KMS-11 (cell line): Measurements from ENCODE around the gene XCL2.

Experiments
- H2AFZ ChIP-seq: fragments of 200-600 bp; sonication (generic); 2 replicates; pipeline ENCODE4 v1.6.1; 2016; ENCODE audit warnings: antibody characterized with exemption, mixed run types, low read depth
- H3K27ac ChIP-seq: fragments of 200-600 bp; sonication (generic); 2 replicates; pipeline ENCODE4 v1.6.1; 2016; ENCODE audit warnings: mild to moderate bottlenecking, mixed run types
- H3K27me3 ChIP-seq: fragments of 200-600 bp; sonication (generic); 2 replicates; pipeline ENCODE4 v1.6.1; 2017; ENCODE audit warnings: mild to moderate bottlenecking, low read depth, mixed run types, moderate library complexity; ENCODE audit not compliant: insufficient read depth
- H3K36me3 ChIP-seq: fragments of 200-600 bp; sonication (generic); 2 replicates; pipeline ENCODE4 v1.6.1; 2017; ENCODE audit warnings: mild to moderate bottlenecking, mixed run types; ENCODE audit not compliant: insufficient read depth
- H3K4me1 ChIP-seq: fragments of 200-600 bp; sonication (generic); 2 replicates; pipeline ENCODE4 v1.6.1; 2016; ENCODE audit warnings: mild to moderate bottlenecking, low read depth, mixed run types; ENCODE audit not compliant: poor library complexity, severe bottlenecking
- H3K4me2 ChIP-seq: fragments of 200-600 bp; sonication (generic); 2 replicates; pipeline ENCODE4 v1.7.0; 2016; ENCODE audit warnings: mild to moderate bottlenecking, mixed run types
- H3K4me3 ChIP-seq: fragments of 200-600 bp; sonication (generic); IDR thresholded peaks from 2 replicates; pipeline ENCODE4 v1.6.1; 2017; ENCODE audit warnings: low read depth, low read length, mixed read lengths; ENCODE audit not compliant: insufficient read depth
- H3K79me2 ChIP-seq: fragments of 200-600 bp; sonication (generic); 2 replicates; pipeline ENCODE4 v1.6.1; 2016; ENCODE audit warnings: low read depth, mixed run types; ENCODE audit not compliant: insufficient read depth
- H3K9ac ChIP-seq: fragments of 200-600 bp; sonication (generic); 2 replicates; pipeline ENCODE4 v1.6.1; 2016; ENCODE audit warnings: mild to moderate bottlenecking, mixed run types
- H4K20me1 ChIP-seq: fragments of 200-600 bp; sonication (generic); 2 replicates; pipeline ENCODE4 v1.6.1; 2016; ENCODE audit warnings: mild to moderate bottlenecking, mixed run types; ENCODE audit not compliant: insufficient read depth
- TF ChIP-seq, protein P1 (sequence below): fragments of 200-600 bp; sonication (generic); conservative IDR thresholded peaks from 2 replicates; pipeline ENCODE4 v1.6.1; 2017; ENCODE audit warnings: low read depth, mild to moderate bottlenecking, antibody characterized with exemption, low read length, moderate library complexity, mixed read lengths

The XCL2 gene

DNA sequence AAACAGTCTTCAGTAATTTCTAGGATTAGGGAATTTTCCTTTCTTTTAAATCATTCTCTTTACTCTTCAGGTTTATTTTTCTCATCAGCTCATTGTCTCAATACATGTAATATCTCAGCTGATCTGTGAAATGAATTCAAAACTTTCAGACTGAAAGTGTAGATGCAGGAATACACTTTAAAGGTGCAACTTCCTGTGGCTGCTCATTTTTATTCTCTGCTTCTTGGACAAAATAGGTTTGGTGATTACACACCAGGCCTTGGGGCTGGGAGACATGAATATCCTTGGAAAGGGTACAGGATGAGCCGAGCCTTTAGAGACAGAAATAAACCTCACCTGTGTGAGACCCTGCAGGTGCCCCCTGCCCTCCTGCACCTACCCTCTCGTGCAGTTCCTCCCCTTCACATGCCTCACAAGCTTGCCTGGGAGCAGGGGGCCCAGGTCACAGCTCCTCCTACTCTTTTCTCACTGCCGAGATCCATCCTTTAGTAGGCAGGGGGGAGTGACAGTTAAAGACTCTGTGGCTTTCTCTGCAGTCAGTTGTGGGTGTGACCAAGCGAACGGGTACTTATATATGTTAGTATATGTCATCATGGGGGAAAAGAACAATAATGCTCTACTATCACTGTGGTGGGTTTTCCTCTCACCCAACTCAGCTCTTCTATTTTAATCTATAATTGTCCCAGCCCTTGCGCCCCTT, 23.6 kb downstream of the XCL2 start:
- Histone ChIP-seq H3K4me2 (no peak overlapping the region), H3K4me3 (no peak overlapping the region), H3K4me1 (no peaks in the 10 kb centered on the region), H2AFZ (no peak overlapping the region), H4K20me1 (no peaks in the 10 kb centered on the region), H3K79me2 (no peaks in the 10 kb centered on the region), H3K9ac (no peak overlapping the region), H3K27ac (no peak overlapping the region), H3K27me3 (no peaks in the 10 kb centered on the region), H3K36me3 (no peaks in the 10 kb centered on the region)
- TF ChIP-seq, protein P1, sequence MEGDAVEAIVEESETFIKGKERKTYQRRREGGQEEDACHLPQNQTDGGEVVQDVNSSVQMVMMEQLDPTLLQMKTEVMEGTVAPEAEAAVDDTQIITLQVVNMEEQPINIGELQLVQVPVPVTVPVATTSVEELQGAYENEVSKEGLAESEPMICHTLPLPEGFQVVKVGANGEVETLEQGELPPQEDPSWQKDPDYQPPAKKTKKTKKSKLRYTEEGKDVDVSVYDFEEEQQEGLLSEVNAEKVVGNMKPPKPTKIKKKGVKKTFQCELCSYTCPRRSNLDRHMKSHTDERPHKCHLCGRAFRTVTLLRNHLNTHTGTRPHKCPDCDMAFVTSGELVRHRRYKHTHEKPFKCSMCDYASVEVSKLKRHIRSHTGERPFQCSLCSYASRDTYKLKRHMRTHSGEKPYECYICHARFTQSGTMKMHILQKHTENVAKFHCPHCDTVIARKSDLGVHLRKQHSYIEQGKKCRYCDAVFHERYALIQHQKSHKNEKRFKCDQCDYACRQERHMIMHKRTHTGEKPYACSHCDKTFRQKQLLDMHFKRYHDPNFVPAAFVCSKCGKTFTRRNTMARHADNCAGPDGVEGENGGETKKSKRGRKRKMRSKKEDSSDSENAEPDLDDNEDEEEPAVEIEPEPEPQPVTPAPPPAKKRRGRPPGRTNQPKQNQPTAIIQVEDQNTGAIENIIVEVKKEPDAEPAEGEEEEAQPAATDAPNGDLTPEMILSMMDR: no peak

DNA sequence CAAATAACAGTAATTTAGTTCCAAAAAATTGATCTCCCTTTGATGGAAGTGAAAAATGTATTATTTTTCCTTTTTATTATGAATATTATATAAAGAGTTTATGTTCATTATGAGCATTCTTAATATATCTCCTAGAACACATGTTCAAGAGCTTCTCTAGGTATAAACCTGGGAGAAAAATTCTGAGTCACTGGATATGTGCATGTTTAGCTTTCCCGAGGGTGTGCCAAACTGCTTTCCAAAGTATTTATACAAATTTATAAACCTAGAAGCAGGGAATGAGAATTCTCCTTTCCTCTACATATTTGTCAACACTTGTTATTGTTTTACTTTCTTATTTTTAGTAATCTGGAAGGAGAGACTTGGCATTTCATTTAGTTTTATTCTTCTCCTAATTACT, 25.0 kb downstream of the XCL2 start:
- H3K79me2 ChIP-seq: no peaks in the 10 kb centered on the region
- no peaks in the 10 kb centered on the region for H3K27me3 ChIP-seq
- no peaks in the 10 kb centered on the region for H4K20me1 ChIP-seq
- H2AFZ ChIP-seq: no peak overlapping the region
- H3K4me1 ChIP-seq: no peaks in the 10 kb centered on the region
- TF ChIP-seq, protein P1: no peak
- no peak overlapping the region for H3K27ac ChIP-seq
- H3K4me2 ChIP-seq: no peak overlapping the region
- no peak overlapping the region for H3K4me3 ChIP-seq
- no peaks in the 10 kb centered on the region for H3K36me3 ChIP-seq
- no peak overlapping the region for H3K9ac ChIP-seq

DNA sequence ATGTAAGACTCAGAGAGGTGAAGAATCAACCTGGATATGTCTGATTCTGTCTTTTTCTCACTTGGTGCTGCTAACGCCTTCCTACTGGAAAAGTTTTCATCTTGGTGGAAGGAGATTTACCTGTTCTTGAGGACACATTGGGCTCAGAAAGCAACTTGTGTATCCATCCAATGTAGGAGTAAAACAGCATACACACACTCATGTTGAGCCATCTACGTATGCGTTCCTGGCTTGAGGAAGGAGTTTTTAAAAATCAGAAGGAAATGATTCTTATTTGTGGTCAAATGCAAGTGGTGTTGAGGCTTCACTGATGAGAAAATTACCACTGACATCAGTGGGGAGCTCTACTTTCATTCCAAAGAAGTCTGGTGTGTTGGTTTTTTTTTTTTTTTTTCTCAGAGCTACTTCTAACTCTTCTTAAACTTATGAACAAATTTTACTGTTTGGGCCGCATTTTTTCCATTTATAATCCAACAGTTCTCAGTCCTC, 25.6 kb downstream of the XCL2 start:
- Histone ChIP-seq H3K9ac (no peak overlapping the region), H3K79me2 (no peaks in the 10 kb centered on the region), H4K20me1 (no peaks in the 10 kb centered on the region), H3K27me3 (no peaks in the 10 kb centered on the region), H3K36me3 (no peaks in the 10 kb centered on the region), H2AFZ (no peak overlapping the region), H3K4me2 (no peak overlapping the region), H3K4me1 (no peaks in the 10 kb centered on the region), H3K27ac (no peak overlapping the region), H3K4me3 (no peak overlapping the region)
- TF ChIP-seq, protein P1: no peak

DNA sequence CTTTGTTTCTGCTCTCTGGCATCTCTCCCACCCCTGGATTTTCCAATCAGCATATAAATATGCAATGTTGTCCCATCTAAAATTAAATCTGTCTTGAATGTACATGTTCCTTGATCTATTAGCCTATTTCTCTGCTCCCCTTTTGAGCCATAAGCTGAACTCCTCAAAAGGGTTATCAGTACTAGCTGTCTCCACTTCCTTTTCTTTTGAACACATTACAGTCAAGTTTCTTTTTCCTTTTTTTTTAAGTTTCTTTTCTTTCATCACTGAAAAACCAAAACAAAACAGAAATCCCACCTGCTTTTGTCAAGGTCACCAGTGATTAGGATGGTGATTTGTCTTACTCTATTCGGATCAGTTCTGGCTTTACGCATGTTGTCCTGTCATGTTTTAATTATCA, 29.3 kb downstream of the XCL2 start:
- H3K27me3 ChIP-seq: no peaks in the 10 kb centered on the region
- no peak overlapping the region for H2AFZ ChIP-seq
- TF ChIP-seq, protein P1: no peak
- H3K9ac ChIP-seq: no peak overlapping the region
- H3K27ac ChIP-seq: no peak overlapping the region
- H3K79me2 ChIP-seq: no peaks in the 10 kb centered on the region
- no peak overlapping the region for H3K4me2 ChIP-seq
- H3K4me3 ChIP-seq: no peak overlapping the region
- H3K4me1 ChIP-seq: no peaks in the 10 kb centered on the region
- H4K20me1 ChIP-seq: no peaks in the 10 kb centered on the region
- H3K36me3 ChIP-seq: no peaks in the 10 kb centered on the region
